ENCODE measurements around the gene TGIF2. TPM values are rescaled to one million over a fixed set of nuclear protein-coding genes. Genes with fewer than 3 reads are reported as not detected.

The TGIF2 gene
- total and polyA plus RNA-seq, 2 of the 13 experiments (the other 11 are each of a cell fraction or from before 2014, with no cell fraction given): 41.3 to 53.9 TPM

- TF ChIP-seq ZNF616 (CRISPR knock-in tag; IDR thresholded peaks at IDR 0.05; ENCODE audit: low read depth): no peak
- TF ChIP-seq ZGPAT (CRISPR knock-in tag; IDR thresholded peaks at IDR 0.05): peak; percentile 55; the same call in 1 of the 2 replicates
- peak; percentile 50; the same call in 1 of the 2 replicates for TF ChIP-seq IKZF5 (CRISPR knock-in tag; IDR thresholded peaks at IDR 0.05)
- no peak for TF ChIP-seq ZNF800 (CRISPR knock-in tag; IDR thresholded peaks at IDR 0.05)
- TF ChIP-seq TBL1XR1 (IDR thresholded peaks at IDR 0.05; ENCODE audit: borderline replicate concordance, low read length, partially characterized antibody): peak; percentile 36
- no peak for TF ChIP-seq ZNF543 (CRISPR knock-in tag; IDR thresholded peaks at IDR 0.05)
- peak; percentile 97 for TF ChIP-seq SAP130 (CRISPR knock-in tag; IDR thresholded peaks at IDR 0.05; ENCODE audit: low read depth)
- 0 out of 2 replicates have a peak, but pooled peaks have one; percentile 55 for TF ChIP-seq PPARG (CRISPR knock-in tag; conservative IDR thresholded peaks at IDR 0.05)
- peak; percentile 76 for TF ChIP-seq PHF5A (CRISPR knock-in tag; IDR thresholded peaks at IDR 0.05; ENCODE audit: low read depth, unreplicated experiment)
- peak; percentile 6; the same call in 1 of the 2 replicates for TF ChIP-seq FOXK1 (CRISPR knock-in tag; IDR thresholded peaks at IDR 0.05; ENCODE audit: borderline replicate concordance, low read depth)
- TF ChIP-seq MLX (CRISPR knock-in tag; IDR thresholded peaks at IDR 0.05): 0 out of 2 replicates have a peak, but pooled peaks have one; percentile 24
- TF ChIP-seq MAX (IDR thresholded peaks at IDR 0.05): peak; percentile 77
- no peak for TF ChIP-seq ZNF451 (CRISPR knock-in tag; IDR thresholded peaks at IDR 0.05)
- peak; percentile 86; the same call in 1 of the 2 replicates for TF ChIP-seq KDM4B (CRISPR knock-in tag; IDR thresholded peaks at IDR 0.05)
- peak; percentile 60 for TF ChIP-seq SALL1 (CRISPR knock-in tag; IDR thresholded peaks at IDR 0.05)
- no peak for TF ChIP-seq ZNF781 (CRISPR knock-in tag; IDR thresholded peaks at IDR 0.05; ENCODE audit: borderline replicate concordance, not compliant biosample characterization)
- 0 out of 2 replicates have a peak, but pooled peaks have one; percentile 39 for TF ChIP-seq RNF2 (conservative IDR thresholded peaks at IDR 0.05; ENCODE audit: low read depth)
- no peak for TF ChIP-seq HES4 (CRISPR knock-in tag; IDR thresholded peaks at IDR 0.05; ENCODE audit: borderline replicate concordance)
- no peak for TF ChIP-seq ATAD3A (CRISPR knock-in tag; IDR thresholded peaks at IDR 0.05)
- TF ChIP-seq ARNT2 (CRISPR knock-in tag; IDR thresholded peaks at IDR 0.05; ENCODE audit: low read depth): 0 out of 2 replicates have a peak, but pooled peaks have one; percentile 36
- TF ChIP-seq ZBTB26 (CRISPR knock-in tag; IDR thresholded peaks at IDR 0.05; ENCODE audit: borderline replicate concordance): 0 out of 2 replicates have a peak, but pooled peaks have one; percentile 41
- TF ChIP-seq ZKSCAN8 (CRISPR knock-in tag; IDR thresholded peaks at IDR 0.05; ENCODE audit: borderline replicate concordance): no peak; the same call in 1 of the 2 replicates
- 0 out of 2 replicates have a peak, but pooled peaks have one; percentile 47 for TF ChIP-seq TARDBP (CRISPR knock-in tag; IDR thresholded peaks at IDR 0.05)
Measured at GRCh38 chr20:36607586-36608387, 34.4 kb downstream of the TGIF2 start (continued).
